HG02759 (cell line): ENCODE results near the gene MTERF4.
"Not testable (repeated sequence)": the region's sequence is repeated elsewhere in the genome, so short reads cannot be mapped to it uniquely, and the experiment has no call there.

ENCODE experiments used
- ATAC-seq: cut with Tn5 transposase; IDR thresholded peaks from one replicate; pipeline ENCODE4 v1.9.1; 2021; ENCODE audit warnings: mild to moderate bottlenecking, moderate library complexity; ENCODE audit not compliant: unreplicated experiment

The MTERF4 gene

GRCh38 chr2:241112046-241112445 is 10.0 kb upstream of the MTERF4 start:
- no peak for ATAC-seq

GRCh38 chr2:241111440-241111805 is 9.3 kb upstream of the MTERF4 start:
- ATAC-seq = peak; percentile 49

DNA sequence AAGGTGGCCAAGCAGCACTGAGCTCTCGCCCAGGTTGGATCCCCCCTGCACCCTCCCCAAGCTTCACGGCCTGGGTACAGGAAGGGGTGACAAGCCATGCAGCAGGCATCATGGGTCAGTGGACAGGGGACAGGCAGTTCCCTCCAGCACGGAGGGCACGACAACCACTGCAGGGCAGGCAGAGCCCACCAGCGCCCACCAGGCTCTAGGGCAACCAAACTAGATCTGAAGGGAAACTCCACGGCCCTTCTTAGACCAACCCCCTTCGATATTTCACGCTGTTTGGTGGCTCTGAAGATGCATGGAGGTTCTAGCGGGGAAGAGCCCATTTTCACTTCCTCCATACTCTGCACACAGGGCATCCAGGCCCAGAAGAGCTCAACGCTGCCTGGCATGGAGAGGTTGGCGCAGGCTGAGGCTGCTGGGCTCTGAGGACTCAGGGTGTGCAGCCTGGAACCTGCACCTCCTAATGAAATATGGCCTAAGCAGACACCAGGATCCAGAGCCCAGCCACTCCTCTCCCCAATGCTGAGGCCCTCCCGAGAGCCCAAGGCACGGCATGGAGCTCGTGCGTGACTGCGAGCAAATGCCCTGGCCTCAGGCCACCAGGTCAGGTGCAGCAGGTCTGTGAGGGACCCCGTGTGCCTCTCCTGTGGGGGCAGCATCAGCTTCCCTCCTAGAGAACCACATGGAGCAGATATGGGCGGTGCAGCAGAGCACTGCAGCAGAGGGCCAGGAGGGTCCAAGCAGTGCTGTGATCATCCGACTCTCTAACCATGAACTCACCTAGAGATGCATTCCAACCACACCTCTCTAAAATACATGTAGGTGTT is 8.7 kb upstream of the MTERF4 start:
- ATAC-seq = peak; percentile 47

GRCh38 chr2:241110089-241110606 is 8.1 kb upstream of the MTERF4 start:
- ATAC-seq = no peak

- ATAC-seq = no peak
These were observed 7.4 kb upstream of the MTERF4 start for GRCh38 chr2:241109210-241110088.

GRCh38 chr2:241108271-241109209 is 6.5 kb upstream of the MTERF4 start:
- no peak for ATAC-seq

DNA sequence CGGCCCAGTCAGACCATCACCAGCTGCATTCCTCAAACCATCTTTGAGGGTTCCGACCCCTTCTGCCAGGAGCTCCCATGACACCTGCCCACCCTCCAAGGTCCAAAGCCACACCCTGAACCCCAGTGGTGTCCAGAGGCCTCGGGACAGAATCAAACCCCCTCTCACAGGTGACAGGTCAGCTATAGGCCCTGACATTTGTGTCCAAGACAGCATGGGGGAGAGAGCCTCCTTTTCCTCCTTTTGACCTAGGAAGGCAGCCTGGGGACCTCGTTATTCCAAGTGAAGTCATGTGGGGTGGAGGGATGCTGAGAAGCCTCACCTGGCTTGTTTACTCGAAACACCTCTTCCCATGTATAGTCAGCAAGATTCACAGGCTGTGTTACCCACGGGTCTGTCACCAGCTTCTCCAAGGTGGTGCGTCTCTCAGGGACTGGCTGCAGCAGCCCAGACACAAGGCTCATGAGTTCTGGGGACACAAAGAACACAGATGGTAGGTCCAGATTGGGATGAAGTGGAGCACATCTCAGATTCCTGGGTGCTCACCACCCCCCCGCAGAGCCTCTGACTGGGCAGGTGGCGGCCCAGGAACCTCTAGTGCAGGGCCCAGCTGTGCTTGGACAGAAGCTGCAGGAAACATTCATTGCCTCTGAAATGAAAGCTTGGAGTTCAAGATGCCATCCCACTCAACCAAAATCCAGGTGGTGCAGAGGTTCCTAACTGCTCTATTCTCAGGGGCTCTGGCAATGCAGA is 5.1 kb upstream of the MTERF4 start:
- ATAC-seq = no peak

GRCh38 chr2:241105641-241106040 is 3.6 kb upstream of the MTERF4 start:
- ATAC-seq = no peak

DNA sequence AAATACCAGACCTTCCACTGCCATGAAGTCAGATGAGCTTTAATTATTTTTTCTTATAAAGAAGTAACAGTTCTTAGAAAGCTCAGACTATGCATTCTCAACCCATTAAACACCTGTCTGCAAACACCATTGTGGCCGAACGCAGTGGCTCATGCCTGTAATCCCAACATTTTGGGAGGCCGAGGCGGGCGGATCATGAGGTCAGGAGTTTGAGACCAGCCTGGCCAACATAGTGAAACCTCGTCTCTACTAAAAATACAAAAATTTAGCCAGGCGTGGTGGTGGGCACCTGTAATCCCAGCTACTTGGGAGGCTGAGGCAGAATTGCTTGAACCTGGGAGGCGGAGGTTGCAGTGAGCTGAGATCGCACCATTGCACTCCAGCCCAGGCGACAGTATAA is 2.5 kb upstream of the MTERF4 start:
- not testable (repeated sequence) for ATAC-seq

- ATAC-seq = no peak
These were observed 1.1 kb upstream of the MTERF4 start for GRCh38 chr2:241103176-241103595.

DNA sequence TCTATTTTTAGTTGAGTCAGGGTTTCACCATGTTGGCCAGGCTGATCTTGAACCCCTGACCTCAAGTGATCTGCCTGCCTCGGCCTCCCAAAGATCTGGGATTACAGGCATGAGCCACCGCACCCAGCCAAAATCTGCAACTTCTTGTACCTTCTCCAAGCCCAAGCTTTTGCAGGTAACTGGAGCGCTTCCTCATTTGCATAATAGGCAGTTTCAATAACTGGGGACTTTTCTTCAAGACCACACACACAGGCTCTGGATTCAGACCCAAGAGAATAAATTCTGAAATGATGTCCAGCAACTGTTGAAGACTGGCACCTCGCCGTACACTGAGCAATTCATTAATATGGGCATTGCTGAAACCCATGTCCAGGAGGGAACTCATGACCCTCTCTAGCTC is 2.8 kb downstream of the MTERF4 start:
- ATAC-seq = no peak

DNA sequence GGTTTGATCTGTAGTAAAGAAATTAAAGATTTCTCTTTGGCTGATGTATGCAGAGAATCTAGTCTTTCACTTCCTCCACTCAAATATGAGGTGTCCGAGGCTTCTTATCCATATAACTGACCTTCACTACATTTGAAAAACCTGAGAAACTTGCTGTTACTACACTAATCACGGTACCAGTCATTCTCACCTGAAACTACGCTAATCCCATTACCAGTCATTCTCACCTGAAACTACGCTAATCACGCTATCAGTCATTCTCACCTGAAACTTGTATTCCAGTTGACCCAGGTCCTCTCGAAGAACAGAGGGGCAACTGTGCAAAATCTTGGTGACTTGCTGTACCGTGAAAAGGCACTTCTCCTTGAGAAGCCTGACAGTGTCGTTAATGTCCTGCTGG is 5.1 kb downstream of the MTERF4 start:
- ATAC-seq = no peak

- no peak for ATAC-seq
These were observed 6.3 kb downstream of the MTERF4 start for GRCh38 chr2:241095594-241096290.

GRCh38 chr2:241094924-241095420 is 7.1 kb downstream of the MTERF4 start:
- ATAC-seq = no peak

DNA sequence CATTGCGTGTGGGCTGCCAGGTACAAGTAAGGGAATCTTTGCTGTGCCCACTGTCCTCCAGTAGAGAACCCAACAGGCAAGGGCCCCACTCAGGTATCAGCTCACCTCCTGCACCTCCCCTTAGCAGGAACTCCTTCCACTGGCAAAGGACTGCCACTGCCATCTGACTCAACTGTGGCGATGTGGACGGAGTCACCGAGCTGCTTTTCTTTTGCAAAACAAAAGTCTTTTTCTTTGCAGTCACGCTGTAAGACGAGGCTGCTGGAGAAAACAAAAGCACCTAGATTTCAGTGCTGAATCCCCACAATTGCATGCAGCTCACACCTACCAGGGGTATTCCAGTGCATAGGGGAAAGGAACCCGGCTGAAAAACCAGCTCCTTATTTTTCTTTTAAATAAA is 7.9 kb downstream of the MTERF4 start:
- ATAC-seq = no peak

DNA sequence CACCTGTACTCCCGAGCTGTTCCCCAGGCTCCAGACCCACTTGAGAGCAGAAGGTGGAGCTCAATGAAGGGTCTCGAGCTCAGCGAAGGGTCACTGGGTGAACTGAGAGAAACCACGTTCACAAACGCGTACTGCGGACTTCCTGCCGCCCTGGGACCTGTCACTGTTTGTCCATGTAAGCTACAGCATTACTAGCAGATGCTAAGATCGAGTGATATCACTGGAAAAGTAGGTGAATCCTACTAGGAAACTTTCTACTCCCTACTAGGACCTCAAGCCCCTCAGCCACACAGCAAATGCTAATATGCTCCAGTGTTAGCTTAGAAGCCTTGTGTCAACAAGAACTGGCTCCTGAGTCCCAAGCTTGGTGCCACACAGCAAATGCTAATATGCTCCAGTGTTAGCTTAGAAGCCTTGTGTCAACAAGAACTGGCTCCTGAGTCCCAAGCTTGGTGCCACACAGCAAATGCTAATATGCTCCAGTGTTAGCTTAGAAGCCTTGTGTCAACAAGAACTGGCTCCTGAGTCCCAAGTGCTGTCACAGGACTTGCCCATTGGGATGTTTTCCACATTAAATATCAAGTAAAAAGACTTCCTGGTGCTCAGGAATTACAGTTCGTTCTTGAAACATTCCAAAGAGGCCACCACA is 8.8 kb downstream of the MTERF4 start:
- ATAC-seq = not testable (repeated sequence)

DNA sequence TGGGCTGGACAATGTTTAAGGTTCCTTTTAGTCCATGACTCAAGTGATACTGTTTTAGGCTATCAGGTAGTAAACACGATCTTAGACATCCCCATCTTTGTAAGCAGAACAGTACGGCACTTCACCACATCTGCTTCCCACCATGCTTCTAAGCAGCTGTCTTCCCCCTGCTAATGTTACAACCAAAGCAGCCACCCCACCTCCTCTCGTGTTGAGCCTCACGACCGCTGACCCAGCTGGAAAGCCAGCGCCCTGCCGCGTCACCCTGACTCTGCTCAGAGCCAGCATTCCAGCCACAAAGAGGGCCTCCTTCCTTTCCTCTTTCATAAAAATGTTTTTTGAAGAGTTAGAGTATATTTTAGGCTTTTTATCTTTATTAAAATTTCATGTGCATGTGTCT is 9.4 kb downstream of the MTERF4 start:
- no peak for ATAC-seq

GRCh38 chr2:241091734-241092445 is 10.2 kb downstream of the MTERF4 start:
- ATAC-seq = no peak
